ENCODE data around the gene TYMP. TPM values are rescaled to one million over a fixed set of nuclear protein-coding genes. Genes with fewer than 3 reads are reported as not detected.
"Not testable (repeated sequence)": the region's sequence is repeated elsewhere in the genome, so short reads cannot be mapped to it uniquely, and the experiment has no call there.

TYMP gene
- total RNA-seq, 2 experiments from 2014 or later: 86.3 to 94.5 TPM

DNA sequence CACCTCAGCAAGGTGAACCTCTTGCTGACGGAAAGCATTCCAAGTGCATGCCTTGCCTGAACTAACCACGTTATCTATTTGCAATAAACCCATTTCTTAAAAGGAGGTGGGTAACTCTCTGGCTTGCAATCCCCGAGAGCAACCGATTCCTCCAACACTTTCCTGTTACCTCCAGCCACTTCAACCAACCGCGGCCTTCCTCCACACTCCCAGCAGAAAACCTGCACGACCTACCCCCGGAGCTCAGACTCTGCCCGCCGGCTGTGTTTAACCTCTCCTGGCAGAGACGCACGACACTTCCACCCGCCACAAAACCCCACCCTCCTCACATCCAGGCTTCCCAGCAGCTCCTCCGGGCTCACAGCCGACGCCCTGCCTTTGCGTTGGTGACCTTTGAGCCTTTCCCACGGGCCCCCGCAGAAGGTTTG is 5.1 kb downstream of the TYMP start:
- DNase-seq (no peak), ATAC-seq (ENCODE audit: low read depth) (no peak)
- POLR2A ChIA-PET: interaction anchor here (0.8 to 13.0 kb wide), 23 partner anchors 10 to 316 kb away, joined by 3 to 300 read pairs (median 7); partner anchors contain the start of genes ADM2, CHKB, CPT1B and HDAC10
- H3K9me3 Mint-ChIP-seq: no peaks in the 10 kb centered on the region
- peaks cover 30% of the 10 kb centered on the region for H3K4me1 Mint-ChIP-seq
- H3K27ac Mint-ChIP-seq: peak overlapping the region; percentile 95
- H3K36me3 Mint-ChIP-seq: peaks cover 22% of the 10 kb centered on the region
- H3K27me3 Mint-ChIP-seq: no peaks in the 10 kb centered on the region
- peak overlapping the region; percentile 96 for H3K4me3 Mint-ChIP-seq

DNA sequence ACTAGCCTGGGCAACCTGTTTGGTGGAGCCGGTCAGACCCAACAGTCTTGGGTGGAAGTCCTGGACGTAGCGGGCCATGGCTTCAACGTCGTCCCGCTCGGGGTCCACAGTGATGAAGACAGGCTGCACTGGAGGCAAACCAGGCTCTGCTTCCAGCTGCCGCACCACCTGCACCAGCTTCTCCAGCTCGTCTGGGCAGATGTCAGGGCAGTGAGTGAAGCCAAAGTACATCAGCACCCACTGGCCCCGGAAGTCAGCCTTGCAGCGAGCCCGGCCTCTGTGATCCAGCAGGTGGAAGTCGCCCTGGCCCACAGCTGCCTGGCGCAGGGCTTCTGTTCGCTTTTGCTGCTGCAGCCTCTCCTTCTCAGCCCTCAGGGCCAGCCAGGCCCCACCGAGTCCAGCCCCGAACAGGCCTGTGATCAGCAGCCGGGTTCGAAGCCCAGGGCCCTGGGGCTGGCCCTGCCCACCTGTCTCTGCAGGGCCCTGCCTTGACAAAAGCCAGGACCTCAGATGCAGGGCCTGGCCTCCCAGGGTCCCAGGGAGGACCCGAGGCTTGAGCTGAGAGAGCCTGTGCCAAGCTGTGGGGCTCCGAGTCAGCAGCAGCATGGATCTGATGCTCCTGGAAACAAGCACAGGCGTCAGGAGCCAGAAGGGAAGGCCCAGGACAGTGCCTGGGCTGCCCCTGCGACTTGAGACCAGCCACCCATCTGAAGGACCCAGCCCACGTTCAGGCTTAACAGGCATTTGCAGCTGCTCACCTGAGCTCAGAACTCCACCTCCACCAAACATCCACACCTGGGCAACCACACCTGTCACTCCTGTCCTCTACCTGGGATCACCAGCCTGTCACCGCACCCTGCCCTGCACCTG is 5.8 kb downstream of the TYMP start:
- peaks cover 26% of the 10 kb centered on the region for H3K36me3 Mint-ChIP-seq

DNA sequence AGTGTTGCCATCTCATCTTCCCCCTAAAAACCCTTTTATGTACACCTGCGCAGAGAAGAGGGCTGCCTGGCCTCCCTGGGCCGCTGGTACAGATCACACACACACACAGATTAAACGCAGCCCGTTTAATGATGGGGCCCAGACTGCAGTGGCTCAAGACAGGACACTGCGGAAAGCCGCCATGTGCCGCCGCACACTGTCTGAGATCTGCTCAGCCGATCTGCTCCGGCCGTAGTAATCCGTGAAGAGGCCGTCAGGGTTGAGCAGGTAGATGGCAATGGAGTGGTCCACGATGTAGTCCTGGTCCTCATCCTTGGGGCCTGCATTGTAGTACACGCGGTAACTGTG is 6.4 kb downstream of the TYMP start:
- DNase-seq (no peak), ATAC-seq (ENCODE audit: low read depth) (no peak)
- peaks cover 22% of the 10 kb centered on the region for H3K36me3 Mint-ChIP-seq
- H3K27ac Mint-ChIP-seq: no peak overlapping the region
- no peaks in the 10 kb centered on the region for H3K27me3 Mint-ChIP-seq
- H3K9me3 Mint-ChIP-seq: no peaks in the 10 kb centered on the region
- peak overlapping the region; percentile 10 for H3K4me3 Mint-ChIP-seq
- peaks cover 26% of the 10 kb centered on the region for H3K4me1 Mint-ChIP-seq
- POLR2A ChIA-PET: interaction anchor here (1.6 to 5.4 kb wide), 2 partner anchors 9 to 13 kb away, joined by 5 to 175 read pairs; partner anchors contain the start of genes LMF2 and NCAPH2

More for the DNA sequence above, 5.8 kb downstream of the TYMP start:
- peak; percentile 35 for DNase-seq
- no peaks in the 10 kb centered on the region for H3K27me3 Mint-ChIP-seq
- H3K4me1 Mint-ChIP-seq: peaks cover 30% of the 10 kb centered on the region
- POLR2A ChIA-PET: interaction anchor here (0.8 to 13.0 kb wide), 16 partner anchors 9 to 273 kb away, joined by 3 to 300 read pairs (median 23); partner anchors contain the start of genes CHKB, CPT1B, HDAC10 and KLHDC7B
- peak overlapping the region; percentile 96 for H3K4me3 Mint-ChIP-seq
- ATAC-seq (ENCODE audit: low read depth): no peak
- no peaks in the 10 kb centered on the region for H3K9me3 Mint-ChIP-seq
- peak overlapping the region; percentile 95 for H3K27ac Mint-ChIP-seq

DNA sequence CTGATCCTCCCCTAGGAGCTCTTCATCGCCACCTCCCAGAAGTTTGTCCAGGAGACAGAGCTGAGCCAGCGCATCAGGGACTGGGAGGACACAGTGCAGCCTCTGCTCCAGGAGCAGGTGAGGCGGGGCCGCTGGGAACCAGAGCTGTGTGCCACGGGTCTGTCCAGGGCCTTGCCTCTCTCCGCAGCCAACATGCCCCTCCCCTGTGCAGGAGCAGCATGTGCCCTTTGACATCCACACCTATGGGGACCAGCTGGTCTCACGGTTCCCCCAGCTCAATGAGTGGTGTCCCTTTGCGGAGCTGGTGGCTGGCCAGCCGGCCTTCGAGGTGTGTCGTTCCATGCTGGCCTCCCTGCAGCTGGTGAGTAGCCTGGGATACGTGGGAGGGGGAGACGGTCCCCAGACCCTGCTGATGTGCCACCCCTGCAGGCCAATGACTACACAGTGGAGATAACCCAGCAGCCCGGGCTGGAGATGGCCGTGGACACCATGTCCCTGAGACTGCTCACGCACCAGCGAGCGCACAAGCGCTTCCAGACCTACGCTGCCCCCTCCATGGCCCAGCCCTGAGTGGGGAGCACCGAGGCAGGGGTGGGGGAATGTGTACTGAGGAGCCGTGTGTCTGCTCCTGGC is 6.9 kb downstream of the TYMP start:
- H3K36me3 Mint-ChIP-seq: peaks cover 17% of the 10 kb centered on the region
- H3K27me3 Mint-ChIP-seq: no peaks in the 10 kb centered on the region
- H3K27ac Mint-ChIP-seq: no peak overlapping the region
- DNase-seq (peak; percentile 31), ATAC-seq (ENCODE audit: low read depth) (no peak)
- POLR2A ChIA-PET: interaction anchor here (0.6 to 5.4 kb wide), 4 partner anchors 9 to 53 kb away, joined by 3 to 175 read pairs (median 6); partner anchors contain the start of genes LMF2 and NCAPH2
- H3K4me1 Mint-ChIP-seq: peaks cover 21% of the 10 kb centered on the region
- no peaks in the 10 kb centered on the region for H3K9me3 Mint-ChIP-seq
- no peak overlapping the region for H3K4me3 Mint-ChIP-seq

DNA sequence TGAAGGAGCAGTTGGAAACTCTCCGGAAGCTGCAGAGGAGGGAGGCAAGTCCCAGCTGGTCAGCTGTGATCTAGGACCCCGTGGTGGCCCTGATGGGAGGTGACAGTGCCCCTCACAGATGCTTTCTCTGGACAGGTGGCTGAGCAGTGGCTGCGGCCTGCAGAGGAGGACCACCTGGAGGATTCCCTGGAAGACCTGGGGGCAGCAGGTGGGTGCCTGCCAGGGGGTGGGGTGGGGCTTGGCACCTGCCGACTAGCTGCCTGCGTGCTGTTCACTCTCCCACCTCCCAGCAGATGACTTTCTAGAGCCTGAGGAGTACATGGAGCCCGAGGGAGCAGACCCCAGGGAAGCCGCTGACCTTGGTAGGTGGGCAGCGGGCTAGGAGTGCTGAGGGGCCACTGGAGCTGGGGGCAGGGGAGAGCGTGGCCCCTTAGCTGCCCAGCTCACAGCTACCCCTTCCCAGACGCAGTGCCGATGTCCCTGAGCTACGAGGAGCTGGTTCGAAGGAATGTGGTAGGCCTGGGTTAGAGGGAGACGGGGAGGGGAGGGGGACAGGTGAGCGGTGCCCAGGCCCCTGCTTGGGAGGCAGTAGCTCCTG is 7.5 kb downstream of the TYMP start:
- no peaks in the 10 kb centered on the region for H3K9me3 Mint-ChIP-seq
- no peaks in the 10 kb centered on the region for H3K27me3 Mint-ChIP-seq
- POLR2A ChIA-PET: interaction anchor here (0.6 to 5.4 kb wide), 4 partner anchors 8 to 52 kb away, joined by 3 to 175 read pairs (median 6); partner anchors contain the start of genes LMF2 and NCAPH2
- no peak for ATAC-seq (ENCODE audit: low read depth)
- H3K4me3 Mint-ChIP-seq: no peak overlapping the region
- no peak overlapping the region for H3K27ac Mint-ChIP-seq
- peaks cover 14% of the 10 kb centered on the region for H3K4me1 Mint-ChIP-seq
- peaks cover 14% of the 10 kb centered on the region for H3K36me3 Mint-ChIP-seq
- no peak for DNase-seq

DNA sequence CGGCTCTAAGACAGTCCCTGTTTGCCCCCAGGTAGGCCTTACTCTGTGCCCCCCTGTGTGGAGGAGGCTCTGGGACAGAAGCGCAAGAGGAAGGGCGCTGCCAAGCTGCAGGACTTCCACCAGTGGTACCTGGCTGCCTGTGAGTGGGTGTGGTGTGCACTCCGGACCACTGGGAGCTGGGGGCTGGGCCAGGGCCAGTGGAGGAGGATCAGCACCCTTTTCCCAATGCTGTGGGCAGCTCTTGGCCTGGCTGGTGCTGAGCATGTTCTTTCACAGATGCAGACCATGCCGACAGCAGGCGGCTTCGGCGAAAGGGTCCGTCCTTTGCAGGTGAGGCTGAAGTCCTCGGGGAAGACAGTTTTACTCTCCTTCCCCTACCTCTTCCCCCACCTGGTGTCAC is 8.1 kb downstream of the TYMP start:
- Mint-ChIP-seq H3K4me1 (peaks cover 8% of the 10 kb centered on the region), H3K4me3 (no peak overlapping the region), H3K27me3 (no peaks in the 10 kb centered on the region), H3K27ac (no peak overlapping the region), H3K9me3 (no peaks in the 10 kb centered on the region), H3K36me3 (peaks cover 14% of the 10 kb centered on the region)
- no peak for ATAC-seq (ENCODE audit: low read depth)
- DNase-seq: no peak
- POLR2A ChIA-PET: interaction anchor here (1.4 to 5.4 kb wide), 2 partner anchors 12 to 27 kb away, joined by 7 to 175 read pairs; partner anchors contain the start of genes LMF2 and NCAPH2

DNA sequence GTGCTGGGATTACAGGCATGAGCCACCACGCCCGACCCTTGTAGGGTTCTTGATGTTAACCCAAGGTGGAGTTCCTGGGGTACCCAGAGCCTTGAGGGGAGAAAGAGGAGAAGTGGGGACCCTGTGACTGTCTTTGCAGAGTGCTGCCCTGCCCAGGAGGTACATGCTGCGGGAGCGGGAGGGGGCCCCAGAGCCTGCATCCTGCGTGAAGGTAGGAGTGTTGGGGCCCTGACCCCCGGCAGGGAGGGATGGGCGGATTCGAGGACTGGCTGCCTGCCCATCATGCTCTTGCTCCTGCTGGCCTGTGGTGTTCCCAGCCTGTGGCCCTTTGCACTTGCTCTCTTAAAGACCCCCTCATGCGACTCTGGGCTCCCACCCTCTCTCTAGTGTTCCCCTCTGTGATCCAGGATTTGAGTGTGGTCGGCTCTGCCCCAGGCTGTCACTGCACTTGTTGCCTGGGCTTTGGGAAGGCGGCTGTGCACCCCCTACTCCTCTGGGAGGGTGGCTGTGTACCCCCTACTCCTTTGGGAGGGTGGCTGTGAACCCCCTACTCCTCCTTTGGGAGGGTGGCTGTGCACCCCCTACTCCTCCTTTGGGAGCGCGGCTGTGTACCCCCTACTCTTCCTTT is 8.9 kb downstream of the TYMP start:
- Mint-ChIP-seq H3K36me3 (peaks cover 14% of the 10 kb centered on the region), H3K27me3 (no peaks in the 10 kb centered on the region), H3K9me3 (no peaks in the 10 kb centered on the region), H3K4me3 (no peak overlapping the region), H3K4me1 (peaks cover 9% of the 10 kb centered on the region), H3K27ac (no peak overlapping the region)
- POLR2A ChIA-PET: interaction anchor here (5.4 kb wide), 1 partner anchor 11 kb away, joined by 175 read pairs; the partner anchor contains the start of genes LMF2 and NCAPH2
- DNase-seq: no peak
- ATAC-seq (ENCODE audit: low read depth): no peak

DNA sequence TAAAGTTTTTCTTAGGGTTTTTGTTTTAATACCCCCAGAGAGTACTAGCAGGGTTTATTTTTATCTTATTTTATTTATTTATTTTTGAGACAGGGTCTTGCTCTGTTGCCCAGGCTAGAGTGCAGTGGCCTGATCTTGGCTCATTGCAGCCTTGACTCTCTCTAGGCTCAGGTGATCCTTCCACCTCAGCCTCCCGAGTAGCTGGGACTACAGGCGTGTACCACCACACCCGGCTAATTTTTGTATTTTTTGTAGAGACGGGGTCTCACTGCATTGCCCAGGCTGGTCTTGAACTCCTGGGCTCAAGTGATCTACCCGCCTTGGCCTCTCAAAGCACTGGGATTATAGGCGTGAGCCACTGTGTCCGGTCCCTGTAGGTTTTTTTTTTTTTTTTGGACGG is 9.6 kb downstream of the TYMP start:
- H3K27me3 Mint-ChIP-seq; H3K4me3 Mint-ChIP-seq; POLR2A ChIA-PET; H3K27ac Mint-ChIP-seq; H3K9me3 Mint-ChIP-seq; DNase-seq; ATAC-seq (ENCODE audit: low read depth): not testable (repeated sequence)
- Mint-ChIP-seq H3K36me3 (peaks cover 16% of the 10 kb centered on the region), H3K4me1 (peaks cover 12% of the 10 kb centered on the region)

DNA sequence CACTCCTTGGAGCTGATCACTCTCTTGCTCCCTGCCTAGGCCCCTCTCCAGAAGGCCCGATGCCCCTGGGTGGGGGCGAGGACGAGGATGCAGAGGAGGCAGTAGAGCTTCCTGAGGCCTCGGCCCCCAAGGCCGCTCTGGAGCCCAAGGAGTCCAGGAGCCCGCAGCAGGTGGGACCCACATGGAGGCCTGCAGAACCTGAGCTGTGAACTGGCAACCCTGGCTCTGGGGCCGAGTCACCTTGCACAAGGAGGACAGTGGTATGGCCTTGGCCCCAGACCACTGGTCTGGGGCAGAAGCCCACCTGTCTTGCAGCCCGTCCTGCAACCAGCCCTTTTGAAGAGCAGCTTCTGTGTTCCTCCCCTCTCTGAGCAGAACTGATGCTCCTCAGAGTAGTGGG is 10.7 kb downstream of the TYMP start:
- peaks cover 15% of the 10 kb centered on the region for H3K36me3 Mint-ChIP-seq
- no peak for ATAC-seq (ENCODE audit: low read depth)
- POLR2A ChIA-PET: interaction anchor here (1.3 kb wide), 1 partner anchor 11 kb away, joined by 7 read pairs; the partner anchor contains the start of genes LMF2 and NCAPH2

DNA sequence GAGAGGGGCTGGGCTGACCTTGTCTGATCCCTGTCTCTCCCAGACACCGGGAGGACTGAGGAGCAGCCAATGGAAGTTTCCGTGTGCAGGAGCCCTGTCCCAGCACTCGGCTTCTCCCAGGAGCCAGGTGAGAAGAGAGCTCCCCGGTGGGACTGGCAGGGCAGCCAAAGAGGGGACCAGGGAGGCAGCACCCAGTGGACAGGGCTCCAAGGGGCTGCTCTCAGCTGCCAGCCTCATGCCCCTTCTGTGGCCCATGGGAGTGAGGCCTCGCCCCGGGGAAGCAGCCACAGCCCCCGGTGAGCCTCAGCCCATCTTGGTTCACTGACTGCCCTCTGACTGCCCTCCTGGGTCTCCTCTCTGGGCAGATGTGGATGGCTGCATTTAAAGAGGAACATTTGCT is 11.2 kb downstream of the TYMP start:
- peaks cover 10% of the 10 kb centered on the region for H3K4me1 Mint-ChIP-seq
- peaks cover 15% of the 10 kb centered on the region for H3K36me3 Mint-ChIP-seq
- no peak overlapping the region for H3K4me3 Mint-ChIP-seq
- DNase-seq (no peak), ATAC-seq (ENCODE audit: low read depth) (no peak)
- POLR2A ChIA-PET: interaction anchor here (1.3 kb wide), 1 partner anchor 11 kb away, joined by 7 read pairs; the partner anchor contains the start of genes LMF2 and NCAPH2
- H3K9me3 Mint-ChIP-seq: no peaks in the 10 kb centered on the region
- no peaks in the 10 kb centered on the region for H3K27me3 Mint-ChIP-seq
- no peak overlapping the region for H3K27ac Mint-ChIP-seq

More for the DNA sequence above, 10.7 kb downstream of the TYMP start:
- Mint-ChIP-seq H3K9me3 (no peaks in the 10 kb centered on the region), H3K27me3 (no peaks in the 10 kb centered on the region), H3K4me1 (peaks cover 10% of the 10 kb centered on the region), H3K4me3 (no peak overlapping the region), H3K27ac (no peak overlapping the region)
- DNase-seq: no peak

DNA sequence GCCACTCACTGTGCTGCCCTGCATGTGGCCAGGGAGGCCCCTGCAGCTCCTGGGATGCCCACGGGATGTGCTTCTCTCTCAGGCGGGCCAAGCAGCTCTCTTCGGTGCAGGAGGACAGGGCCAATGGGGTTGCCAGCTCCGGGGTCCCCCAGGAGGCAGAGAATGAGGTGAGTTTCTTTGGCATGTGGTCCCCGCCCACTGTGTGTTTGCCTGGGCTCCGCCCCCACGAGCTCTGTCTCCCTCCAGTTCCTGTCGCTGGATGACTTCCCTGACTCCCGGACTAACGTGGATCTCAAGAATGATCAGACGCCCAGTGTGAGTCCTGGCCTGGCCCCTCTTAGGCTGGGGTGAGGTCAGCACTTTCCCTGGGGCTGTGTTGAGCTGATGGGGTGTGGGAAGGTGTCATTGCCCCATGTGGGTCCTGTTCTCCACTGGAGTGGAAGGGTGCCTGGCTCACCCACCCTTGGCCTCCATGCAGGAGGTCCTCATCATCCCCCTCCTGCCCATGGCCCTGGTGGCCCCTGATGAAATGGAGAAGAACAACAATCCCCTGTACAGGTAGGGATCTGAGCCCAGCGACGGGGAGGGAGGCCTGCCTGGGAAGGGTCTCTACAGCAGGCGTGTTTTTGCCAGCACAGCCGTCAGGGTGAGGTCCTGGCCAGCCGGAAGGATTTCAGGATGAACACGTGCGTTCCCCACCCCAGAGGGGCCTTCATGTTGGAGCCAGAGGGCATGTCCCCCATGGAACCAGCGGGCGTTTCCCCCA is 12.1 kb downstream of the TYMP start:
- ATAC-seq (ENCODE audit: low read depth): no peak
- H3K4me1 Mint-ChIP-seq: peaks cover 8% of the 10 kb centered on the region
- POLR2A ChIA-PET: interaction anchor here (0.6 to 1.6 kb wide), 3 partner anchors 8 to 16 kb away, joined by 3 to 7 read pairs (median 4); partner anchors contain the start of genes LMF2, NCAPH2 and SCO2
- H3K36me3 Mint-ChIP-seq: peaks cover 13% of the 10 kb centered on the region
- no peaks in the 10 kb centered on the region for H3K27me3 Mint-ChIP-seq
- H3K27ac Mint-ChIP-seq: no peak overlapping the region
- DNase-seq: no peak
- H3K9me3 Mint-ChIP-seq: no peaks in the 10 kb centered on the region
- H3K4me3 Mint-ChIP-seq: no peak overlapping the region

DNA sequence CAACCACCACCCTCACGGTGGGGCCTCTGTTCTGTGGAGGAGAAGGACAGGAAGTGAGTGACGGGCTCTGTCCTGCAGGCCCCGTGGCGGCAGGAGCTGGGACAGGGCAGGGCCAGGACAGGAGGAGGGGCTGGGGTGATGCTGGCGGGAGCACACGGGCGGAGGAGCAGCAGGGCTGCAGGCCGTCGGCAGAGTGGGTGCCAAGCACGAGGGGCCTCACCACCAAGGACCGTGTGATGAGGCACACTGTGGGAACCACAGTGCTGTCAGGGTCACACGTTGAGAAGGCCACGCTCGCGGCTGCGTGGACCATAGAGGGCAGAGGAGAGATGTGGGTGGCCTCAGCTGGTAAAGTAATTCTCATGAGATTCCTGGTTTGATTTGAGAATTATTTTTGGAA is 12.9 kb downstream of the TYMP start:
- H3K4me1 Mint-ChIP-seq: peaks cover 12% of the 10 kb centered on the region
- no peaks in the 10 kb centered on the region for H3K27me3 Mint-ChIP-seq
- H3K9me3 Mint-ChIP-seq: no peaks in the 10 kb centered on the region
- no peak for DNase-seq
- peaks cover 18% of the 10 kb centered on the region for H3K36me3 Mint-ChIP-seq
- POLR2A ChIA-PET: interaction anchor here (1.0 to 1.6 kb wide), 3 partner anchors 9 kb away, joined by 3 to 7 read pairs (median 3); partner anchors contain the start of genes LMF2, NCAPH2 and SCO2
- H3K4me3 Mint-ChIP-seq: no peak overlapping the region
- ATAC-seq (ENCODE audit: low read depth): no peak
- H3K27ac Mint-ChIP-seq: no peak overlapping the region
